Stimulated activated naive CD8-positive, alpha-beta T cell treated with anti-CD3 and anti-CD28 coated beads, Interleukin-15, Interleukin-2, amounts not matched to agents 100 ng/mL and 50 ng/mL, for 24 hours (primary cell): ENCODE measurements around the gene ARHGAP23.

Experiments
- H3K27ac Mint-ChIP-seq: one replicate; pipeline ENCODE4 v1.8.0; 2021; ENCODE audit warnings: mild to moderate bottlenecking, mixed read lengths
- H3K27me3 Mint-ChIP-seq: one replicate; pipeline ENCODE4 v1.8.0; 2021; ENCODE audit warnings: mixed read lengths
- H3K36me3 Mint-ChIP-seq: one replicate; pipeline ENCODE4 v1.8.0; 2021; ENCODE audit warnings: low read depth, mixed read lengths
- H3K4me1 Mint-ChIP-seq: one replicate; pipeline ENCODE4 v1.8.0; 2021; ENCODE audit warnings: low read depth, mixed read lengths
- H3K4me3 Mint-ChIP-seq: one replicate; pipeline ENCODE4 v1.8.0; 2021; ENCODE audit warnings: mild to moderate bottlenecking, mixed read lengths
- H3K9me3 Mint-ChIP-seq: one replicate; pipeline ENCODE4 v1.8.0; 2021; ENCODE audit warnings: mixed read lengths

Gene ARHGAP23

GRCh38 chr17:38544175-38544838 is 116.0 kb downstream of the ARHGAP23 start:
- H3K27ac Mint-ChIP-seq = no peak overlapping the region

GRCh38 chr17:38544839-38545209 is 116.6 kb downstream of the ARHGAP23 start:
- peaks cover 12% of the 10 kb centered on the region for H3K27me3 Mint-ChIP-seq
- H3K36me3 Mint-ChIP-seq = no peaks in the 10 kb centered on the region
- no peak overlapping the region for H3K27ac Mint-ChIP-seq
- no peak overlapping the region for H3K4me3 Mint-ChIP-seq
- H3K9me3 Mint-ChIP-seq = no peaks in the 10 kb centered on the region
- no peaks in the 10 kb centered on the region for H3K4me1 Mint-ChIP-seq

More at GRCh38 chr17:38544175-38544838, 116.0 kb downstream of the ARHGAP23 start:
- H3K4me1 Mint-ChIP-seq = no peaks in the 10 kb centered on the region
- H3K9me3 Mint-ChIP-seq = no peaks in the 10 kb centered on the region
- H3K27me3 Mint-ChIP-seq = peaks cover 7% of the 10 kb centered on the region
- no peak overlapping the region for H3K4me3 Mint-ChIP-seq
- no peaks in the 10 kb centered on the region for H3K36me3 Mint-ChIP-seq

- Mint-ChIP-seq H3K27ac (no peak overlapping the region), H3K4me3 (no peak overlapping the region), H3K4me1 (no peaks in the 10 kb centered on the region), H3K9me3 (no peaks in the 10 kb centered on the region), H3K27me3 (peaks cover 13% of the 10 kb centered on the region), H3K36me3 (no peaks in the 10 kb centered on the region)
Observed at GRCh38 chr17:38545531-38546225, 117.4 kb downstream of the ARHGAP23 start.

- peaks cover 13% of the 10 kb centered on the region for H3K27me3 Mint-ChIP-seq
- no peak overlapping the region for H3K4me3 Mint-ChIP-seq
- H3K9me3 Mint-ChIP-seq = no peaks in the 10 kb centered on the region
- no peaks in the 10 kb centered on the region for H3K36me3 Mint-ChIP-seq
- H3K27ac Mint-ChIP-seq = no peak overlapping the region
- no peaks in the 10 kb centered on the region for H3K4me1 Mint-ChIP-seq
Observed at GRCh38 chr17:38546396-38546795, 118.1 kb downstream of the ARHGAP23 start.

- no peak overlapping the region for H3K27ac Mint-ChIP-seq
- no peaks in the 10 kb centered on the region for H3K36me3 Mint-ChIP-seq
- H3K9me3 Mint-ChIP-seq = no peaks in the 10 kb centered on the region
- no peak overlapping the region for H3K4me3 Mint-ChIP-seq
- H3K27me3 Mint-ChIP-seq = peaks cover 13% of the 10 kb centered on the region
- H3K4me1 Mint-ChIP-seq = no peaks in the 10 kb centered on the region
Observed at GRCh38 chr17:38547444-38547843, 119.2 kb downstream of the ARHGAP23 start.

GRCh38 chr17:38549285-38549684 is 121.0 kb downstream of the ARHGAP23 start:
- Mint-ChIP-seq H3K4me3 (no peak overlapping the region), H3K27ac (no peak overlapping the region), H3K4me1 (no peaks in the 10 kb centered on the region), H3K9me3 (no peaks in the 10 kb centered on the region), H3K36me3 (no peaks in the 10 kb centered on the region), H3K27me3 (peaks cover 20% of the 10 kb centered on the region)

GRCh38 chr17:38550661-38551060 is 122.4 kb downstream of the ARHGAP23 start:
- H3K4me3 Mint-ChIP-seq = no peak overlapping the region
- H3K36me3 Mint-ChIP-seq = no peaks in the 10 kb centered on the region
- no peaks in the 10 kb centered on the region for H3K9me3 Mint-ChIP-seq
- H3K27ac Mint-ChIP-seq = no peak overlapping the region
- peaks cover 22% of the 10 kb centered on the region for H3K27me3 Mint-ChIP-seq
- no peaks in the 10 kb centered on the region for H3K4me1 Mint-ChIP-seq

- Mint-ChIP-seq H3K27ac (no peak overlapping the region), H3K27me3 (peaks cover 23% of the 10 kb centered on the region), H3K36me3 (no peaks in the 10 kb centered on the region), H3K4me1 (no peaks in the 10 kb centered on the region), H3K4me3 (no peak overlapping the region), H3K9me3 (no peaks in the 10 kb centered on the region)
Observed at GRCh38 chr17:38551121-38551520, 122.9 kb downstream of the ARHGAP23 start.

GRCh38 chr17:38552343-38552742 is 124.1 kb downstream of the ARHGAP23 start:
- H3K27me3 Mint-ChIP-seq = peaks cover 17% of the 10 kb centered on the region
- H3K4me3 Mint-ChIP-seq = no peak overlapping the region
- H3K4me1 Mint-ChIP-seq = no peaks in the 10 kb centered on the region
- no peaks in the 10 kb centered on the region for H3K9me3 Mint-ChIP-seq
- H3K36me3 Mint-ChIP-seq = no peaks in the 10 kb centered on the region
- no peak overlapping the region for H3K27ac Mint-ChIP-seq

- Mint-ChIP-seq H3K4me1 (peaks cover 11% of the 10 kb centered on the region), H3K27me3 (peaks cover 13% of the 10 kb centered on the region), H3K4me3 (no peak overlapping the region), H3K9me3 (no peaks in the 10 kb centered on the region), H3K27ac (no peak overlapping the region), H3K36me3 (no peaks in the 10 kb centered on the region)
Observed at GRCh38 chr17:38554430-38555350, 126.4 kb downstream of the ARHGAP23 start.

- Mint-ChIP-seq H3K27me3 (peaks cover 21% of the 10 kb centered on the region), H3K9me3 (no peaks in the 10 kb centered on the region), H3K27ac (no peak overlapping the region), H3K4me1 (peaks cover 17% of the 10 kb centered on the region), H3K36me3 (no peaks in the 10 kb centered on the region), H3K4me3 (no peak overlapping the region)
Observed at GRCh38 chr17:38556239-38556638, 128.0 kb downstream of the ARHGAP23 start.

- Mint-ChIP-seq H3K4me3 (no peak overlapping the region), H3K36me3 (no peaks in the 10 kb centered on the region), H3K27ac (no peak overlapping the region), H3K4me1 (peaks cover 17% of the 10 kb centered on the region), H3K27me3 (peaks cover 25% of the 10 kb centered on the region), H3K9me3 (no peaks in the 10 kb centered on the region)
Observed at GRCh38 chr17:38557396-38557795, 129.1 kb downstream of the ARHGAP23 start.

- no peaks in the 10 kb centered on the region for H3K36me3 Mint-ChIP-seq
- H3K4me1 Mint-ChIP-seq = peaks cover 17% of the 10 kb centered on the region
- H3K9me3 Mint-ChIP-seq = no peaks in the 10 kb centered on the region
- H3K4me3 Mint-ChIP-seq = peak overlapping the region; percentile 85
- H3K27me3 Mint-ChIP-seq = peaks cover 28% of the 10 kb centered on the region
- H3K27ac Mint-ChIP-seq = no peak overlapping the region
Observed at GRCh38 chr17:38557836-38558727, 129.8 kb downstream of the ARHGAP23 start.

- Mint-ChIP-seq H3K27me3 (peaks cover 28% of the 10 kb centered on the region), H3K27ac (no peak overlapping the region), H3K9me3 (no peaks in the 10 kb centered on the region), H3K36me3 (no peaks in the 10 kb centered on the region), H3K4me1 (peaks cover 23% of the 10 kb centered on the region), H3K4me3 (peak overlapping the region; percentile 85)
Observed at GRCh38 chr17:38558728-38559050, 130.4 kb downstream of the ARHGAP23 start.
